H1 (cell line): ENCODE measurements around the gene DNMT3L. TPM values are rescaled to one million over a fixed set of nuclear protein-coding genes. Genes with fewer than 3 reads are reported as not detected.

Experiments used
- CREB1 ChIP-seq: IDR thresholded peaks from 2 replicates; pipeline ENCODE4 v1.6.1; 2012; ENCODE audit warnings: inconsistent platforms
- FOSL1 ChIP-seq: IDR thresholded peaks from 2 replicates; pipeline ENCODE4 v1.6.1; 2011; ENCODE audit warnings: mild to moderate bottlenecking, low read depth, low read length, moderate library complexity; ENCODE audit not compliant: insufficient read depth
- GTF2F1 ChIP-seq: IDR thresholded peaks from 2 replicates; pipeline ENCODE4 v1.6.1; 2012; ENCODE audit warnings: low read depth, low read length, improper control_type of control experiment, borderline replicate concordance
- KDM4A ChIP-seq: IDR thresholded peaks from one replicate; pipeline ENCODE4 v1.7.1; 2012; ENCODE audit warnings: low read depth, mild to moderate bottlenecking, moderate library complexity, low read length, inconsistent platforms; ENCODE audit not compliant: severe bottlenecking
- RBBP5 ChIP-seq: IDR thresholded peaks from 2 replicates; pipeline ENCODE4 v1.7.1; 2012; ENCODE audit warnings: low read depth, mild to moderate bottlenecking, inconsistent platforms, low read length, moderate library complexity, borderline replicate concordance
- SP1 ChIP-seq: IDR thresholded peaks from 2 replicates; pipeline ENCODE4 v1.6.1; 2011; ENCODE audit warnings: low read depth, low read length
- TAF1 ChIP-seq: IDR thresholded peaks from 2 replicates; pipeline ENCODE4 v1.6.1; 2011; ENCODE audit warnings: mild to moderate bottlenecking, low read depth, low read length
- polyA plus RNA-seq, 7 experiments: library from polyadenylated mRNA; depleted of rRNA in 3 of 7; stranded (reverse) in 5 of 7; unstranded in 2 of 7; fragments of >200 nt in 5 of 7; fragments of 200-250 nt in 2 of 7; gene quantifications; 1 replicate in 5 of 7; 2 replicates in 1 of 7; 4 replicates in 1 of 7; pipeline versions ENCODE4 v1.2.1 to v1.2.3, GENCODE V29; 2011 to 2013; ENCODE audit warnings: missing spikeins in 2 of 7, mixed read lengths in 2 of 7
- total RNA-seq: library from RNA; stranded (reverse); fragmentation: NEBNext Ultra II Directional; extraction: Animal tissue kit (Norgen Biotek cat#: 25700); gene quantifications from 2 replicates; pipeline ENCODE4 v1.2.1, GENCODE V29; 2021
- TF ChIP-seq, protein P1 (sequence below): IDR thresholded peaks from 2 replicates; pipeline ENCODE4 v1.6.1; 2011; ENCODE audit warnings: low read depth, mild to moderate bottlenecking, low read length; ENCODE audit not compliant: insufficient read depth

Gene DNMT3L
- total and polyA plus RNA-seq, 2 of the 8 experiments (the other 6 are each of a cell fraction or from before 2014, with no cell fraction given), result 0.06 TPM; not detected in 1

DNA sequence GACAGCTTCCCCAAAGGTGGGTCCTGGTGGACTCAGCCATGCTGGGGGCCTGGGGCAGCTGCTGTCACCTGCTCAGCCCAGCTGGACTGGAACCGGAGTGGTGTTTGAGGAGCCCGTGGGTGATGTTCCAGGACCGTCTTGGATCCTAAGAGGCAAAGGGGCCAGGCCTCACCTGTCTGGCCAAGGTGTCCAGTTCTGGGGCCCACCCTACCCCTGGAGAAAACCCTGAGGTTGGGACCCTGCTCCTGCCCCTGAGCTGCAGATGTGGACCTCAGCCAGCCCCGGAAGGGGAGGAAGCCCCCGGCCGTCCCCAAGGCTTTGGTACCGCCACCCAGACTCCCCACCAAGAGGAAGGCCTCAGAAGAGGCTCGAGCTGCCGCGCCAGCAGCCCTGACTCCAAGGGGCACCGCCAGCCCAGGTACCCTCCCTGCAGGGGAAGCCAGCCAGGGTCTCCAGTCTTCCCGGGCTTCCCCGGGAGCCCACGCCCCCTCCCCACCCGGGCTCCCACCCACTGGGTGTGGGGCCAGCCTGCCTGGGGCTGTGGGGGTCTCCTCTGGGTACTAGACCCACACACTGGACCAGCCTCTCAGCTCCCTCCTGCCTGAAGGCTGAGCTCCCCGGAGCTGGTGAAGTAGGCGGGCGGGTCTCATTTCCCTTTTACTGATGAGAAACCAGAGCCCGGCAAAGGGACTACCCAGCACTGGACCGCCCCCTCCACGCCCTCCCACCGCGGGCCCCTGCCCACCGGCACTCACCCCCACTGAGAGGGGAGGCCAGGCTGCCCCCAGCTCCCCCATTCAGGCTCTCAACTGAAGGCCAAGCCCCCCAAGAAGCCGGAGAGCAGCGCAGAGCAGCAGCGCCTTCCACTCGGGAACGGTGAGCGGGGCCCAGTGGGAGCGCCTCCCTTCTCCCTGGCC, 25.3 kb upstream of the DNMT3L start (continued):
- TF ChIP-seq KDM4A (no peak), FOSL1 (no peak), GTF2F1 (no peak), RBBP5 (no peak), CREB1 (no peak), TAF1 (no peak), SP1 (no peak)
- TF ChIP-seq, protein P1, sequence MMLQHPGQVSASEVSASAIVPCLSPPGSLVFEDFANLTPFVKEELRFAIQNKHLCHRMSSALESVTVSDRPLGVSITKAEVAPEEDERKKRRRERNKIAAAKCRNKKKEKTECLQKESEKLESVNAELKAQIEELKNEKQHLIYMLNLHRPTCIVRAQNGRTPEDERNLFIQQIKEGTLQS, result no peak
